Thyroid gland (tissue), 4 donors: ENCODE measurements around the gene USP24.

Experiments used
- POLR2A ChIP-seq, 2 donors: fragments of 450-650 bp; IDR thresholded peaks; one replicate each; pipeline ENCODE4 v1.6.1; 2017; ENCODE audit warnings: antibody characterized with exemption in 2 of 2, mild to moderate bottlenecking in 2 of 2, moderate library complexity in 1 of 2
- TF ChIP-seq, protein P1 (sequence below), 6 experiments: fragments of 200-600 bp in 3 of 6; fragments of 450-650 bp in 3 of 6; sonication (generic) in 3 of 6; IDR thresholded peaks; one replicate each; pipeline ENCODE4 v1.5.1; 2016 to 2019; ENCODE audit warnings: antibody characterized with exemption in 6 of 6, mild to moderate bottlenecking in 2 of 6, inconsistent platforms in 1 of 6, moderate library complexity in 1 of 6

DNA sequence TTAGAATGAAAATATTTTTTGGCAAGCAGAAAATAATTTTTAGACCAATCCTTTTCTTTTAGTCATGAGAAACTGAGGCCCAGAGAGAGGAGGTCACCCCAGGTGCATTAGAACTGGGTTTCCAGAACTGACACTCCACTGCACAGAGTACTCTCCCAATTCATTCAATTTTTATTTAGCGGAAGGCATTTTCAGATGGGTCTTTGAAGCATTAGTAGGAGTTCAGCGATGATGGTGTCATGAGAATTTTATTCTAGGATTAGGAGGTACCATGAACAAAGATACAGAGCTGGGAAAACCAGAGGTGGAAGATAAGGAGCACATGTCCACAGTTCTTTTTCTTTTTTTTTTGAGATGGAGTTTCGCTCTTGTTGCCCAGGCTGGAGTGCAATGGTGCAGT, 173.6 kb downstream of the USP24 start:
- TF ChIP-seq POLR2A (IDR thresholded peaks at IDR 0.05) = no peak
- TF ChIP-seq, protein P1, sequence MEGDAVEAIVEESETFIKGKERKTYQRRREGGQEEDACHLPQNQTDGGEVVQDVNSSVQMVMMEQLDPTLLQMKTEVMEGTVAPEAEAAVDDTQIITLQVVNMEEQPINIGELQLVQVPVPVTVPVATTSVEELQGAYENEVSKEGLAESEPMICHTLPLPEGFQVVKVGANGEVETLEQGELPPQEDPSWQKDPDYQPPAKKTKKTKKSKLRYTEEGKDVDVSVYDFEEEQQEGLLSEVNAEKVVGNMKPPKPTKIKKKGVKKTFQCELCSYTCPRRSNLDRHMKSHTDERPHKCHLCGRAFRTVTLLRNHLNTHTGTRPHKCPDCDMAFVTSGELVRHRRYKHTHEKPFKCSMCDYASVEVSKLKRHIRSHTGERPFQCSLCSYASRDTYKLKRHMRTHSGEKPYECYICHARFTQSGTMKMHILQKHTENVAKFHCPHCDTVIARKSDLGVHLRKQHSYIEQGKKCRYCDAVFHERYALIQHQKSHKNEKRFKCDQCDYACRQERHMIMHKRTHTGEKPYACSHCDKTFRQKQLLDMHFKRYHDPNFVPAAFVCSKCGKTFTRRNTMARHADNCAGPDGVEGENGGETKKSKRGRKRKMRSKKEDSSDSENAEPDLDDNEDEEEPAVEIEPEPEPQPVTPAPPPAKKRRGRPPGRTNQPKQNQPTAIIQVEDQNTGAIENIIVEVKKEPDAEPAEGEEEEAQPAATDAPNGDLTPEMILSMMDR (IDR thresholded peaks at IDR 0.05) = no peak
